Measurements from ENCODE around the gene FHIT.

GRCh38 chr3:59885899-59886400 is 1365.3 kb downstream of the FHIT start:
- TF ChIP-seq, protein P1, sequence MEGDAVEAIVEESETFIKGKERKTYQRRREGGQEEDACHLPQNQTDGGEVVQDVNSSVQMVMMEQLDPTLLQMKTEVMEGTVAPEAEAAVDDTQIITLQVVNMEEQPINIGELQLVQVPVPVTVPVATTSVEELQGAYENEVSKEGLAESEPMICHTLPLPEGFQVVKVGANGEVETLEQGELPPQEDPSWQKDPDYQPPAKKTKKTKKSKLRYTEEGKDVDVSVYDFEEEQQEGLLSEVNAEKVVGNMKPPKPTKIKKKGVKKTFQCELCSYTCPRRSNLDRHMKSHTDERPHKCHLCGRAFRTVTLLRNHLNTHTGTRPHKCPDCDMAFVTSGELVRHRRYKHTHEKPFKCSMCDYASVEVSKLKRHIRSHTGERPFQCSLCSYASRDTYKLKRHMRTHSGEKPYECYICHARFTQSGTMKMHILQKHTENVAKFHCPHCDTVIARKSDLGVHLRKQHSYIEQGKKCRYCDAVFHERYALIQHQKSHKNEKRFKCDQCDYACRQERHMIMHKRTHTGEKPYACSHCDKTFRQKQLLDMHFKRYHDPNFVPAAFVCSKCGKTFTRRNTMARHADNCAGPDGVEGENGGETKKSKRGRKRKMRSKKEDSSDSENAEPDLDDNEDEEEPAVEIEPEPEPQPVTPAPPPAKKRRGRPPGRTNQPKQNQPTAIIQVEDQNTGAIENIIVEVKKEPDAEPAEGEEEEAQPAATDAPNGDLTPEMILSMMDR (IDR thresholded peaks at IDR 0.05; ENCODE audit: poor library complexity) = no peak
- TF ChIP-seq EZH2phosphoT487 (IDR thresholded peaks at IDR 0.05; ENCODE audit: low read depth, severe bottlenecking, unreplicated experiment) (no peak), EZH2 (IDR thresholded peaks at IDR 0.05; ENCODE audit: borderline replicate concordance) (no peak)

Data from hepatocyte (in vitro differentiated cells).